Osteoblast (primary cell): ENCODE results near the gene INS. TPM values are rescaled to one million over a fixed set of nuclear protein-coding genes. Genes with fewer than 3 reads are reported as not detected.

Experiments
- DNase-seq: peaks from one replicate; pipeline ENCODE4 v3.0.0; 2011; ENCODE audit warnings: low spot score, mixed read lengths; ENCODE audit not compliant: insufficient read length; ENCODE audit errors: missing footprints
- H2AFZ ChIP-seq: 2 replicates; pipeline ENCODE4 v1.6.0; 2011; ENCODE audit warnings: mild to moderate bottlenecking, low read length
- H3K27ac ChIP-seq: 2 replicates; pipeline ENCODE4 v1.5.1; 2011; ENCODE audit warnings: mild to moderate bottlenecking, low read depth, low read length, moderate library complexity
- H3K27me3 ChIP-seq: 2 replicates; pipeline ENCODE4 v1.6.0; 2012; ENCODE audit warnings: mild to moderate bottlenecking, control low read depth, inconsistent platforms, low read length, moderate library complexity; ENCODE audit not compliant: insufficient read depth
- H3K36me3 ChIP-seq: 2 replicates; pipeline ENCODE4 v1.5.1; 2011; ENCODE audit warnings: mild to moderate bottlenecking, low read length, control low read depth, moderate library complexity; ENCODE audit not compliant: insufficient read depth
- H3K4me1 ChIP-seq: 2 replicates; pipeline ENCODE4 v1.5.1; 2011; ENCODE audit warnings: mild to moderate bottlenecking, low read length, control low read depth, moderate library complexity; ENCODE audit not compliant: insufficient read depth
- H3K4me2 ChIP-seq: 2 replicates; pipeline ENCODE4 v1.6.0; 2011; ENCODE audit warnings: mild to moderate bottlenecking, low read length; ENCODE audit not compliant: insufficient read depth
- H3K4me3 ChIP-seq: fragments of 200-600 bp; sonication (generic); 3 replicates; pipeline ENCODE4 v1.5.1; 2012; ENCODE audit warnings: mild to moderate bottlenecking, low read length, inconsistent platforms; ENCODE audit not compliant: insufficient read depth
- H3K79me2 ChIP-seq: 2 replicates; pipeline ENCODE4 v1.6.0; 2012; ENCODE audit warnings: mild to moderate bottlenecking, low read length, control low read depth, inconsistent platforms; ENCODE audit not compliant: insufficient read depth
- H3K9me3 ChIP-seq: 2 replicates; pipeline ENCODE4 v1.5.1; 2011; ENCODE audit warnings: low read depth, low read length, control low read depth
- H4K20me1 ChIP-seq: 2 replicates; pipeline ENCODE4 v1.6.0; 2012; ENCODE audit warnings: mild to moderate bottlenecking, low read length, control low read depth; ENCODE audit not compliant: insufficient read depth
- CTCF ChIP-seq: IDR thresholded peaks from 2 replicates; pipeline ENCODE4 v1.5.1; 2011; ENCODE audit warnings: mild to moderate bottlenecking, low read depth, low read length, moderate library complexity; ENCODE audit errors: extremely low read depth
- total RNA-seq: library from RNA; depleted of rRNA; stranded (reverse); fragments of >200 nt; gene quantifications from 2 replicates; pipeline ENCODE4 v1.2.3, GENCODE V29; 2012

INS gene
- total RNA-seq, 1 donor, result not detected

DNA sequence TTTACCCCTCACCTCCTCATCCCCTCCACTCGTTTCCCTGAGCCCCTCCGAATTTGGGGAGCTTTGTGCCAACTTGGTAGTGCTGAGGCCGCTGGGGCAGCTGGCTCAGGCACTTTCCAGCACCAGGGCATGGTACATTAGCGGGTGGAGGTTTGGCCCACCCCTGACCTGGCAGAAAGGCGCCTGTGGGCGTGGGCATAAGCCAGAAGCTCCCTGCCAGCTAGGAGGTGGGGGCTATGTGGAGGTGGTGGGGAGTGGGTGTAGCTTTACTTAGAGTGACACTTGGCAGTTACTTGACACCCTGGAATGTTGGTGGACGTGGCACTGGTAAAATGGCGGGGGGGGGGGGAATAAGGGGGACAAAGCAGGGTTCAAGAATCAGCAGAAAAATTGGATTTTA is 11.5 kb downstream of the INS start:
- H3K27ac ChIP-seq, result no peak overlapping the region
- TF ChIP-seq CTCF, result no peak
- H3K9me3 ChIP-seq, result no peaks in the 10 kb centered on the region
- H3K27me3 ChIP-seq, result peaks cover 50% of the 10 kb centered on the region
- H3K79me2 ChIP-seq, result no peaks in the 10 kb centered on the region
- no peak overlapping the region for H3K4me3 ChIP-seq
- H3K36me3 ChIP-seq, result no peaks in the 10 kb centered on the region
- no peak for DNase-seq
- peaks cover 8% of the 10 kb centered on the region for H4K20me1 ChIP-seq
- no peak overlapping the region for H3K4me2 ChIP-seq
- no peaks in the 10 kb centered on the region for H3K4me1 ChIP-seq
- H2AFZ ChIP-seq, result no peak overlapping the region

DNA sequence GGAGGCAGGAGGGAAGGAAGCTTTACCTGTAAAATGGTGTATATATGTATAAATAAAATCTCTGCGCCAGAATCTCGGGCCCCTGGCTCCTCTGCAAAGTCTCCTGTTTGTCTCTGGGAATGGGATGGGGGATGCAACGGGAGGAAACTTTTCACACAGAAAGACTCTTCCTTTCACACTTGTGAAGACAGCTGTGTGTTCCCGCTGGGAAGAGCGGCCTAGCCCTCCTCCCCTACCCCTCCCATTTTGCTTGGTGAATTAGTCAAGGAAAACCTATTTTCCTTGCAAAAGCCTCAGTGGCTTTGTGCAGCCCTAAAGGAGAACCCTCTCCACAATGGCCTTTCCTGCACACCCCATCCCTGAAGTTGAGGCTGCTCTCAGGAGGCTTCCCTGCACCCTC is 12.4 kb downstream of the INS start:
- no peak overlapping the region for H3K4me2 ChIP-seq
- no peak overlapping the region for H3K27ac ChIP-seq
- H3K4me3 ChIP-seq, result no peak overlapping the region
- no peaks in the 10 kb centered on the region for H3K79me2 ChIP-seq
- DNase-seq, result no peak
- peaks cover 8% of the 10 kb centered on the region for H4K20me1 ChIP-seq
- no peak for TF ChIP-seq CTCF
- no peak overlapping the region for H2AFZ ChIP-seq
- H3K27me3 ChIP-seq, result peaks cover 58% of the 10 kb centered on the region
- H3K4me1 ChIP-seq, result no peaks in the 10 kb centered on the region
- H3K36me3 ChIP-seq, result no peaks in the 10 kb centered on the region
- H3K9me3 ChIP-seq, result no peaks in the 10 kb centered on the region

DNA sequence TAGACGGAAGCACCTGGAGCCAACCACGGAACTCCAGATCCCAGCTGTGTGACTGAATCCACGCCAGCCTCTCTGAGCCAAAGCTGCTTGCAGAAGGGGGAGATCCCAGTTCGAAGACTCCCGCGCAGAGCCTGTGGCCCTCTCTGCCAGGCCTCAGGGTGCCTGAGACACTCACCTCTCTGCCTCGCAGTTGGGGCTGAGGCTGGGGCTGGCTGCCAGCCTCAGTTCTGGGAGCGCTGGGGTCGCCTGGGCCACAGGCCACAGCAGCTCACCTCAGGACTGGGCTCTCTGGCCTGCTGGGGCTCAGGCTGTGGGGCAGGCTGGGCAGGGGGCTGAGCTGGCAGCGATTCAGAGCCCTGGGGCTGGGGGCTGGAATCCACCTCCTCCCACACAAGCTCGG is 13.6 kb downstream of the INS start:
- Histone ChIP-seq H3K27me3 (peaks cover 69% of the 10 kb centered on the region), H3K36me3 (no peaks in the 10 kb centered on the region)
- no peak for TF ChIP-seq CTCF

DNA sequence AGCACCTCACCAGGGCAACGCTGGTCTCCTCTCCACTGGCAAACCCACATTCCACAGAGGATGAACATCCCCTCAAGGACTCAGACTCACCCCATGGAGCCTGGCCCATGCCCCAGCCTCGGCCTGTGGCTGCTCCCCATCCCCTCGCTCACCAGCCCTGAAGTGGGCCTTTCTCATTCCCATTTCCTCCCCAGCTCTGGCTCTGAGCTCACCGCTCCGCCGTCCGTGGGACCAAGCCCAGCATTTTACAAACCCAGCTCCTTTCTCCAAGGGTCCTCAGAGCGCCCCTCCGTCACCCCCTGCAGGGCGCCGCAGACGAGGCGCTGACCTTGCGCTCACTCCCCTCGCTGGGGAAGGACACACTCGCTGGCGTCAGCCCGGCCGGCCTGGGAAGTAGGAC is 15.0 kb downstream of the INS start:
- DNase-seq, result no peak
- H3K9me3 ChIP-seq, result no peaks in the 10 kb centered on the region
- H2AFZ ChIP-seq, result no peak overlapping the region
- peaks cover 11% of the 10 kb centered on the region for H3K4me1 ChIP-seq
- H3K4me2 ChIP-seq, result no peak overlapping the region
- H4K20me1 ChIP-seq, result peaks cover 6% of the 10 kb centered on the region
- H3K79me2 ChIP-seq, result no peaks in the 10 kb centered on the region
- H3K27me3 ChIP-seq, result peaks cover 83% of the 10 kb centered on the region
- no peaks in the 10 kb centered on the region for H3K36me3 ChIP-seq
- H3K27ac ChIP-seq, result no peak overlapping the region
- TF ChIP-seq CTCF, result no peak
- no peak overlapping the region for H3K4me3 ChIP-seq

More for the DNA sequence above, 13.6 kb downstream of the INS start:
- no peak for DNase-seq
- Histone ChIP-seq H3K4me3 (no peak overlapping the region), H3K9me3 (no peaks in the 10 kb centered on the region), H3K4me2 (no peak overlapping the region), H4K20me1 (peaks cover 12% of the 10 kb centered on the region), H3K79me2 (no peaks in the 10 kb centered on the region), H3K4me1 (peaks cover 7% of the 10 kb centered on the region), H3K27ac (no peak overlapping the region), H2AFZ (no peak overlapping the region)
